ENCODE results near the gene MPV17L2.

The MPV17L2 gene

GRCh38 chr19:18160971-18161635, 31.9 kb upstream of the MPV17L2 start:
- peak; percentile 66 for DNase-seq

- DNase-seq: no peak
Observed at GRCh38 chr19:18161636-18162002, 31.4 kb upstream of the MPV17L2 start.

DNA sequence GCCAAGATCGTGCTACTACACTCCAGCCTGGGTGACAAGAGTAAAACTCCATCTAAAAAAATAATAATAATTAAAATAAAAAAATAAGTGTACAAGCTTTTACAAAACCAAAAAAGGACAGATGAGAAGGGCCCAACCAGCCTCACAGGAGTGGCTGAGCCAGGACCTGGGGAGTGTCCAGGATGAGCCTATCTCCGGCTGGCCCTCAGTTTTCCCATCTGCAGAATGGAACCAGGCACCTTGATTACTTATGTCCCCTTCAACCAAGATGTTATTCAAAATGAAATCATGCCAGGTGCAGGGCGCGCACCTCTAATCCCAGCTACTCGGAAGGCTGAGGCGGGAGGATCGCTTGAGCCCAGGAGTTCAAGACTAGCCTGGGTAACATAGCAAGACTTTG, 28.9 kb upstream of the MPV17L2 start:
- no peak for DNase-seq

GRCh38 chr19:18165794-18166544, 27.0 kb upstream of the MPV17L2 start:
- DNase-seq: no peak

GRCh38 chr19:18167011-18167410, 26.0 kb upstream of the MPV17L2 start:
- no peak for DNase-seq

DNA sequence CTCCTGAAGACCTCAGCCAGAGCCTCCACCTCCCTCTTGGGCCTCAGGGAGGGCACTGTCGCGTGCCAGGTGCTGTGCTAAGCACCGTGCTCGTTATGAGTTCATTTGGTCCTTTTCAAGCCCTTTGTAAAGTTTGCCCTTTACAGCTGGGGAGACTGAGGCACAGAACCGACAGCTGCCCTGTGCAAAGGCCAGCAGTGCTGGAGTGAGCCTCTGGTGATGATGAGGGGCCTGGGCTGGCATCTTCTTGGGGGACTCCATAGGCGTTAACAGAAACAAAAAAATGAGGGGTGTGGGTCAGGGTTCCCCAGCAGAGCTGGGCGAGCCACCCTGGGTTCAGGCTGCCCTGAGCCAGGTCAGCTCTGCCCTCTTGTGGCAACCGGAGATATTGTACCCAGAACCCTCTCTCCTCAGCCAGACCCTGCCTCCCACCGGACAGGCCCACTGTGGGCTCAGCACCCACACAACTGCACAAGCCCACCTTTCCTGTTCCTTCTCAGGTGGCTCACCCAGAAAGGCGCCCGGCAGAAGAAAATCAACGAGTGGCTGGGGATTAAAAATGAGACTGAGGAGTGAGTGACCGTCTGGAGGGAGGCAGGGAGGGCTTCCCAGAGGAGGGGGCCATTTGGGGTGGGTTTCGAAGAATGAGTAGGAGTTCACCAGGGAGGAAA, 24.9 kb upstream of the MPV17L2 start:
- DNase-seq: peak; percentile 20

DNA sequence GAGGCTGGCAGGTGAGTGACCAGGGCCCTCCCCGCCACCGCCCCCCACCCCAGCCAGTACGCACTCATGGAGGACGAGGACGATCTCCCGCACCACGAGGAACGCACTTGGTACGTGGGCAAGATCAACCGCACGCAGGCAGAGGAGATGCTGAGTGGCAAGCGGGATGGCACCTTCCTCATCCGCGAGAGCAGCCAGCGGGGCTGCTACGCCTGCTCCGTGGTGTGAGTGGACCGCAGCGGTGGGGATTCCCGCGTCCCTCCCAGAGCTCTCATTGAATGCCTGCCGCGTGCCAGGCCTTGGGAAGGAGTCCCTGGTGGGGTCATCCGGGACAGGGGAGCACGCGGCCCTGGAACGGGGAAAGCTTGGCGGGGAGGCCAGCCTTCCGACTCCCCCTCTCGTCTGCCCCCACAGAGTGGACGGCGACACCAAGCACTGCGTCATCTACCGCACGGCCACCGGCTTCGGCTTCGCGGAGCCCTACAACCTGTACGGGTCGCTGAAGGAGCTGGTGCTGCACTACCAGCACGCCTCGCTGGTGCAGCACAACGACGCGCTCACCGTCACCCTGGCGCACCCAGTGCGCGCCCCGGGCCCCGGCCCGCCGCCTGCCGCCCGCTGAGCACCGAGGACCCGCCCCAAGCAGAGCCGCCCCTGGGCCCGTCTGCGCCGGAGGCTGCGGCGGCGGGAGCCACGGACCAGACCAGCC, 24.2 kb upstream of the MPV17L2 start:
- no peak for DNase-seq

DNA sequence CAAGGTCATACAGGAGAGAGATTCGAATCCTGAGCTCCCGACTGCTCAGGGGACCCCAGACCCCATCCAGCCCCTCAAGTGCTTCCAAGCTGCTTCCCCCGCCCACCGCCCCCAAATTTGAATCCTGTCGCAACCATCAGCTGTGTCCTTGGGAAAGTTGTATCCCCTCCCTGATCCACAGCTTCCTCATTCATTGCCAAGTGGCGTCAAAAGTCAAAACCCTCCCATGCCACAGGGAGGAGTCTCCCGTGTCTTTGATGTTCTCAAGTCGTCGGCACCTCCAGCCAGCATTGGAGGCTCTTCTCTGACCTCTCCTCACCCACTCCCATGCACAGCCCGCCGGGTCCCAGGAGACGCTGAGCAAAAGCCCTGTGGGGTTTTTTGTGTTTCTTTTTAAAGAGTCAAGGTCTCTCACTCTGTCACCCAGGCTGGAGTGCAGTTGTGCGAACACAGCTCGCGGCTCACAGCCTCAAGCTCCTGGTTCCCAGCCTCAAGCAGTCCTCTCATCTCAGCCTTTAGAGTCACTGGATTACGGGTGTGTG, 22.2 kb upstream of the MPV17L2 start:
- no peak for DNase-seq

GRCh38 chr19:18171605-18172327, 21.3 kb upstream of the MPV17L2 start:
- no peak for DNase-seq

GRCh38 chr19:18172331-18173053, 20.5 kb upstream of the MPV17L2 start:
- DNase-seq: no peak

DNA sequence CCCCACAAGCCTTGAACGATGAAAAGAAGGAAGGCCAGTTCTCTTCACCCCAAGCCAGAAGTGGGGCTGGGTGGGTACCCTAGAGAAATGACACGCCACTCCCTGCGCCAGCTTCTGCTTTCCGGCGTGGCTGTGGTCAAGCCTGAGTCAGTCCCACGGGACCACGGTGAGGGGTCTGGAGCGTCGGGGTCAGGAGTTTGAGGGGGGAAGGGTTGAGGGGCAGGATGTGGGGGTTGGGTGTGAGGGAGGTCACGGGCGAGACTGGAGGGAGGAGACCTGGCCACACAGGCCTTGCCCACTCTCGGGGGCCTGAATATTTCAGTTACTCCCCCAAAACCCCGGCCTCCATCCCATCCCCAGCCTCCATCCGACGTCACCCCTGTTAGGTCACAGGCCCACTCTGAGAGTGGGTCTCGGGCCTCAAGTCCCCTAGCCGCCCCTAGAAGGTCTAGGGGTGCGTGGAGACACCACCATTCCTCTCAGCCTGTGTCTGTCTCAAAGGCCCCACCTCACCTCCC, 19.9 kb upstream of the MPV17L2 start:
- DNase-seq: peak; percentile 42

- DNase-seq: peak; percentile 36
Observed at GRCh38 chr19:18173572-18174288, 19.3 kb upstream of the MPV17L2 start, which contains the start of gene IFI30. Gene IFI30 (plus strand): TSS chr19:18173813. CDS start chr19:18173842, 29 bp downstream.

- no peak for DNase-seq
Observed at GRCh38 chr19:18174983-18175382, 18.0 kb upstream of the MPV17L2 start.

DNA sequence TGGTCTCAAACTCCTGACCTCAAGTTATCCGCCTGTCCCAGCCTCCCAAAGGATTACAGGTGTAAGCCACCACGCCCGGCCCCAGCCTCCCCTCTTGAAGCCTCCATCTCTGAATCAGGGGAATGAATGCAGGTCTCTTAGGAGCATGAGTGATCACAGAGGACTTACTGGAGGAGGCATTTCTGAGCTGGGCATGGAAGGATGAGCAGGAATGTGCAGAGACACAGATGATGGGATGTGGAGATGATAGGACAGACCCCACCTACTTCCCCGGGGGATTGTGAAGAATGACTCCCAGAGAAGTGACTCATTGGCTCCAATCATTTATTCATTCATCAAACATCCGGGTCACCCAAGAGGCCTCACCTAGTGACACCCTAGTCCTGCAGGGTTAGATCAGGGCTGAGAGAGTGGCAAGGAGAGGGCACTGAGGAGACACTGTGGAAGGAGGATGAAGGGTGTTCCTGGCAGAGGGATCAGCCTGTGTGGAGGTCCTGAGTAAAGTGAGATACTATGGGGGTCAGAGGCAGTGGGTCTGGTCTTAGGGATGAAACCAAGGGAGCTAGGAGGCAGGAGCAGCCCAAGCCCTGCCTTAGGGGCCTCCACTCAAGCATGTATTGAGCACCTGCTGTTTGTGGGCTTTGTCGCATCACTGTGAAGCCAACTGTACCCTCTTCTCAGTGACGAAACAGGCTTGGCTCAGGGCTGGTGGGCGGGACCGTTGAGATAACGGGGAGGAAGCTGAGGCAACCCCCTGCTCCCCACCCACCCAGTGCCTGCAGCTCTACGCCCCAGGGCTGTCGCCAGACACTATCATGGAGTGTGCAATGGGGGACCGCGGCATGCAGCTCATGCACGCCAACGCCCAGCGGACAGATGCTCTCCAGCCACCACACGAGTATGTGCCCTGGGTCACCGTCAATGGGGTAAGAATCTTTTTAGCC, 16.4 kb upstream of the MPV17L2 start:
- no peak for DNase-seq

DNA sequence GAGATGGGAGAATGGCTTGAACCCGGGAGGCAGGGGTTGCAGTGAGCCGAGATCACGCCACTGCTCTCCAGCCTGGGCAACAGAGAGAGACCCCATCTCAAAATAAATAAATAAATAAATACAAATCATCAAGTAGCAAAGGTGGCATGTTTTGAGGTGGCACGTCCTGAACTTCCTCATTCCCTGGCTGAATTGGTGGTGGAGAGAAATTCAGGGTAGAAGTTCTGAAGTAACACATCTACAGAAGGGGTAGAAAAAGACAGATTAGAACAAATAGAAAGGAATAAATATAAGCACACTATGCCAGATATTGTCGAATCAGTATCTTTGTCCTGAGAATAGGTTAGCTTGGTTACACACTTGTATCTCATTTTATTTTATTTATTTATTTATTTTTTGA, 13.1 kb upstream of the MPV17L2 start:
- no peak for DNase-seq

- DNase-seq: no peak
Observed at GRCh38 chr19:18183529-18183928, 9.5 kb upstream of the MPV17L2 start.

DNA sequence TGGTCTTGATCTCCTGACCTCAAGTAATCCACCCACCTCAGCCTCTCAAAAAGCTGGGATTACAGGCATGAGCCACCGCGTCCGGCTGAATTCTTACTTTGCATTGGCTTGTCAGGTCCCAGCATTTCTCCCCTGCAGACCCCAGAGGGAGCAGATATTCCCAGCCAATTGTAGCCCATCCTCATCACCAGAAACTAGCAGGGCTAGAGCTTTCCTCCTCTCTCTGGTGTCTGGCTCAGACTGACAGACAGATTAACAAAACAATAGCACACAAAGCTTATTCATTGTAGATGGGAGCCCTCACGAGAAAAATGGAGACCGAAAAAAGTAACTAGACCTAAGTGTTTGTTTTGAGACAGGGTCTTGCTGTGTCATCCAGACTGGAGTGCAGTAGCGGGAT, 7.5 kb upstream of the MPV17L2 start:
- no peak for DNase-seq

GRCh38 chr19:18190278-18190677, 2.7 kb upstream of the MPV17L2 start:
- no peak for DNase-seq

DNA sequence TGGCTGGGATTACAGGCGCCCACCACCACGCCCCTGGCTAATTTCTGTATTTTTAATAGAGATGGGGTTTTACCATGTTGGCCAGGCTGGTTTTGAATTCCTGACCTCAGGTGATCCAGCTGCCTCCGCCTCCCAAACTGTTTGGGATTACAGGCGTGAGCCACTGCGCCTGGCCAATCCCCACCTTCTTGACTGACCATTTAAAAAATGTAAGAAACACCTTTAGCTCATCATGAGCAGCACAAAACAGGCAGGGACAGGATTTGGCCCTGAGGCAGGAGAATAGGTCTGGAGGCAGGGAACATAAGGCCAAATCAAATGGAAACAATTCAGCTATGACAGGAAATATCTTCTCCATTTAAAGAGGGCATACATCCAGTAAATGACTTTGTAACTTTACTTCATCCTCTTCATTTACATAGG, 1.4 kb upstream of the MPV17L2 start:
- no peak for DNase-seq
